ENCODE results near the gene PTPRT.

- TF ChIP-seq CTCF (IDR thresholded peaks at IDR 0.05) (peak in 2 of 6 experiments; percentile 32 to 33), POLR2A (IDR thresholded peaks at IDR 0.05) (no peak)
Measured at GRCh38 chr20:42483730-42484303, 705.9 kb downstream of the PTPRT start.
